Muscle layer of duodenum (tissue), 2 donors: Measurements from ENCODE around the gene FXYD7.

Experiments
- H3K27ac ChIP-seq: one replicate; pipeline ENCODE4 v1.7.0; 2013; ENCODE audit warnings: mild to moderate bottlenecking, low read length
- H3K27me3 ChIP-seq: one replicate; pipeline ENCODE4 v1.7.0; 2013; ENCODE audit warnings: low read depth, mild to moderate bottlenecking, control low read depth, low read length
- H3K36me3 ChIP-seq, 2 donors: one replicate each; pipeline ENCODE4 v1.7.0; 2013; ENCODE audit warnings: low read length in 2 of 2, control low read depth in 1 of 2, mild to moderate bottlenecking in 1 of 2; ENCODE audit not compliant: insufficient read depth in 2 of 2, control insufficient read depth in 1 of 2
- H3K4me1 ChIP-seq, 2 donors: one replicate each; pipeline ENCODE4 v1.7.0; 2013; ENCODE audit warnings: low read length in 2 of 2, mild to moderate bottlenecking in 2 of 2, control low read depth in 1 of 2, moderate library complexity in 1 of 2; ENCODE audit not compliant: insufficient read depth in 2 of 2, control insufficient read depth in 1 of 2
- H3K4me3 ChIP-seq, 2 donors: one replicate each; pipeline ENCODE4 v1.7.0; 2013; ENCODE audit warnings: low read length in 2 of 2, low read depth in 1 of 2, mild to moderate bottlenecking in 1 of 2
- H3K9me3 ChIP-seq, 2 donors: one replicate each; pipeline ENCODE4 v1.7.0; 2013; ENCODE audit warnings: low read length in 2 of 2, control low read depth in 1 of 2, mild to moderate bottlenecking in 1 of 2; ENCODE audit not compliant: control insufficient read depth in 1 of 2
- donor health status: healthy.

The FXYD7 gene

DNA sequence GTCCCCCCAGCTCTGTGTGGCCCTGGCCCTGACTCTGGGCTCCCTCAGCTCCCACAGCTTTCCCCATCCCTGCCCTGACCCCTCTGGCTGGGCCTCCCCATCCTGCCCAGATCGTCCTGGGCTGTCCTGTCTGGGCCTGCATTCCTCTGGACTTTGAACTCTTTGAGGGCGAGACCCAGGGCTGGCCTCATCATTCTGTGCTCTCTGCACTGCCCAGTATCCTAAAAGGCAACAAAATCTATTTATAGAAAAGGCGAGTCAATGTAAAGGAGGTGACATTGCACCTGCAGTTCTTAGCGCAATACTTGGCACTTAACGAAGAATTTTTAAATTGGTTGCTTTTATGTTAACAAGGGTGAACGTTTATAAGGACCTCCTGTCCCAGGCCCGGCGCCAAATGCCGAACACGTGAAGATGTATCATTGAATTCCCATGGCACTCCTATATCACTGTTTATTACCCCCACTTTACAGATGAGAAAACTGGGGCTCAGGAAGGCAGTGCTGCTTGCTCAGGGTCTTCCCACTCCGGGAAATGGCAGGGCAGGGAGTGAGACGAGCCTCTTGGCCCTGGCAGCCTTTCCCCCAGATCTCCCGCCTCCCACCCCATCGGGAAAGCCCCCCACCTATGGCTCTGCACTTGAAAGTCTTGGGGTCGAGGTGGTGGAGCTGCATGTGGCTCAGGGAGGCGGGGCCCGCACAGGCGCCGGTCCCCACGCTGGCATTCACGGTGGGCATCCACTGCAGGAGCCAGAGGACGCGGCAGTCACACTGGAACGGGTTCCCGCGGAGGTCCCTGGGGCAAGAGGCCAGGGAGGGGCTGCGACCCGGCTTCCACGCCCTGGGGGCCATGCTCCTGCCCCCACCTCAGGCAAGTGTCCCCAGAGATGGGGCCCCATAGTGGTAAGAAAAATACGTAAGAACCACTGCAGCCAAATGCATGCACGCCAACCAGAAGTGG lies 12.0 kb upstream of the FXYD7 start:
- Histone ChIP-seq H3K4me1 (peaks cover 0 to 9% of the 10 kb centered on the region in 2 donors), H3K36me3 (peaks cover 0 to 5% of the 10 kb centered on the region in 2 donors), H3K4me3 (no peak overlapping the region), H3K9me3 (no peaks in the 10 kb centered on the region), H3K27me3 (no peaks in the 10 kb centered on the region), H3K27ac (no peak overlapping the region)

DNA sequence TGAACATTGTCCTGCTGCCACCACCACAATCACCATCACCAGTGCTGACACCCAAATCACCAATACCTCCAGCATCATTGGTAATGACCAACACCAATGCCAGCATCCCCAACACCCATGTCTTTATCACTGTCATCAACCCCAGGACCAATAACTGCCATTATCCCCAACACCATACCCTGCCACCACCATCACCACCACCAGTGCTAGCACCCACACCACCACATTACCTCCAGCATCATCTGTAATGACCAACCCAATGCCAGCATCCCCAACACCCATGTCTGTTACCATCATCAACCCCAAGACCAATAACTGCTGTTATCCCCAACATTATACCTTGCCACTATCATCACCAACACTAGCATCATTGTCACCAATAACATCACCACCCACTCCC lies 10.8 kb upstream of the FXYD7 start:
- H3K4me1 ChIP-seq: peaks cover 0 to 9% of the 10 kb centered on the region in 2 donors
- H3K27me3 ChIP-seq: peaks cover 5% of the 10 kb centered on the region
- H3K9me3 ChIP-seq: no peaks in the 10 kb centered on the region
- H3K36me3 ChIP-seq: peaks cover 0 to 5% of the 10 kb centered on the region in 2 donors
- no peak overlapping the region for H3K27ac ChIP-seq
- H3K4me3 ChIP-seq: peak overlapping the region in 1 of 2 donors; percentile 38

- H3K27ac ChIP-seq: no peak overlapping the region
- peaks cover 0 to 5% of the 10 kb centered on the region in 2 donors for H3K36me3 ChIP-seq
- H3K4me3 ChIP-seq: peak overlapping the region in 1 of 2 donors; percentile 38
- H3K4me1 ChIP-seq: peaks cover 0 to 9% of the 10 kb centered on the region in 2 donors
- H3K9me3 ChIP-seq: no peaks in the 10 kb centered on the region
- H3K27me3 ChIP-seq: peaks cover 5% of the 10 kb centered on the region
Measured at GRCh38 chr19:35133826-35134225, 9.2 kb upstream of the FXYD7 start.

DNA sequence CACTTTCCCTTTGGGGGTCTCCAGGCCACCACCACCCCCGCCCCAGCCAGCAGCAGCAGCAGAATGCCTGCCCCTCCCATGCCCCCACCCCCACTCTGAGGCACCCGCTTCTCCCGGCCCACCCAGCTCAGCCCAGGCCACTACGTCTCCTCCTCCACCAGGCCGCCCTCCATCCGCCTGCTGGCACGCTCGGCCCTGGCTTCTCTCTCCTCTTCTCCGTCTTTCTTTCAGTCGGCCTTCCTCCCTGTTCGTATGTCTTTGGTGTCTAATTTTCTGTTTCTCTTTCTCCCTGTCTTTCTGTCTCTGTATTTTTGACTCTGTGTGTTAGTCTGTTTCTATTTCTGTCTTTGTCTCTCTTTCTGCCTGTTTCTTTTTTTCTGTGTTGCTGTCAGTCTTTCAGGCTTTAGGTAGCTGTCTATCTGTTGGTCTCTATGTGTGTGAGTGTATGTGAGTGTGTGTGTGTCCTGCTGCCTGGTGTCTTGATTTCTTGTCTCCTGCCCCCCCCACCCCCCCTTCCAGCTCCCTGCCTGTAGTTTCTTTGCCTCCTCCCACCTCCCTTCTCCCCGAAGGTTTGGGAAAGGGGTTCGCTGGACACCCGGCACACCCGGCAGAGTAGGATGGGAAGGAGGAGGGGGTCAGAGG lies 8.3 kb upstream of the FXYD7 start, which contains the start of gene LGI4:
TSS of gene LGI4 (minus strand) at position 459 of the 642 bp plus-strand sequence. CDS start at position 80, 379 bp downstream.
- no peak within 1 kb of the TSS for H3K27ac ChIP-seq
- H3K36me3 ChIP-seq: peaks cover 0 to 5% of the 10 kb centered on the region in 2 donors
- peaks cover 0 to 9% of the 10 kb centered on the region in 2 donors for H3K4me1 ChIP-seq
- H3K9me3 ChIP-seq: no peaks in the 10 kb centered on the region
- peak within 1 kb of the TSS in 1 of 2 donors; percentile 39 for H3K4me3 ChIP-seq
- H3K27me3 ChIP-seq: peaks cover 5% of the 10 kb centered on the region

- no peak overlapping the region for H3K27ac ChIP-seq
- peaks cover 5% of the 10 kb centered on the region for H3K27me3 ChIP-seq
- no peaks in the 10 kb centered on the region for H3K9me3 ChIP-seq
- H3K4me3 ChIP-seq: peak overlapping the region in 1 of 2 donors; percentile 39
- H3K36me3 ChIP-seq: peaks cover 0 to 5% of the 10 kb centered on the region in 2 donors
- peaks cover 0 to 9% of the 10 kb centered on the region in 2 donors for H3K4me1 ChIP-seq
Measured at GRCh38 chr19:35135389-35135909, 7.6 kb upstream of the FXYD7 start.

- Histone ChIP-seq H3K27me3 (peaks cover 5% of the 10 kb centered on the region), H3K36me3 (peaks cover 0 to 5% of the 10 kb centered on the region in 2 donors), H3K9me3 (no peaks in the 10 kb centered on the region), H3K4me1 (peaks cover 0 to 9% of the 10 kb centered on the region in 2 donors), H3K4me3 (no peak overlapping the region), H3K27ac (no peak overlapping the region)
Measured at GRCh38 chr19:35136231-35136630, 6.8 kb upstream of the FXYD7 start.

GRCh38 chr19:35136977-35137702 lies 5.9 kb upstream of the FXYD7 start:
- no peaks in the 10 kb centered on the region for H3K36me3 ChIP-seq
- no peak overlapping the region for H3K27ac ChIP-seq
- H3K27me3 ChIP-seq: peaks cover 7% of the 10 kb centered on the region
- H3K9me3 ChIP-seq: no peaks in the 10 kb centered on the region
- peaks cover 4 to 18% of the 10 kb centered on the region in 2 donors for H3K4me1 ChIP-seq
- H3K4me3 ChIP-seq: no peak overlapping the region

- Histone ChIP-seq H3K4me3 (peak within 1 kb of the TSS; percentile 48 to 57), H3K9me3 (no peaks in the 10 kb centered on the region), H3K27me3 (peaks cover 12% of the 10 kb centered on the region), H3K4me1 (peaks cover 7 to 25% of the 10 kb centered on the region in 2 donors), H3K36me3 (no peaks in the 10 kb centered on the region), H3K27ac (peak within 1 kb of the TSS; percentile 35)
Measured at GRCh38 chr19:35138305-35138892, 4.7 kb upstream of the FXYD7 start, which contains the start of gene FXYD1. TSS of gene FXYD1 (plus strand) at chr19:35138824. CDS start at chr19:35140080, 1,256 bp downstream.

DNA sequence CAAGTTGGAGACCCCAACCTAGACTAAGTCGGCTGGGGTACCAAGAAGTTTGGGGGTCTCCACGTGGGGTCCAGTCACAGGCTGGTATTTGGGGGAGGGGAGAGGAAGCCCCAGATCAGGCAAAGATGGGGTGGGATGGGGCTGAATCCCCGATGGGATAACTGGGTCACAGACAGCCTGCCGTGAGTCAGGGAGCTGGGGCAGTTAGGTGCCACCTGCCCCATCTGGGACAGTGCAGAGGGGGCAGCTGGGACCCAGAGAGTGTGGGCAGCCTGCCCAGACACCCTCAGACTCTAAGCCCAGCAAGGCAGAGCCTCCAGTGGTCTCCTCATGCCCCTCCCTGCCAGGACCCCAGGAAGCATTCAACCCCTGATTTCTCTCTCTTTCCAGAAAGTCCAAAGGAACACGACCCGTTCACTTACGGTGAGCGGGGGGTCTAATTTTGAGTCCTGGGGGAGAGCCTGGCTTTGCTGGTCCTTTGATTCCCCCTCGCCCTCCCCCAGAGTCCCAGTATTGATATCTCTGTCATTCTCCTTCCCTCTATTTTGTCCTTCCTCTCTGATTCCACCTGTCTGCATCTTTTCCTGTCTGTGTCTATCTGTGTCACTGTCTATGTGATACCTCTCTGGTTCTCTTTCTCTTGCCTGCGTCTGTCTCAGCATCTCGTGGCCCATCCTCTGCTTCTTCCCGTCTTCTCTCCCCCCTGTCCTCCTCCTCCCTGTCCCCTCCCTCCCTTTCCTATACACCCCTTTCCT lies 2.7 kb upstream of the FXYD7 start:
- Histone ChIP-seq H3K4me1 (peaks cover 7 to 21% of the 10 kb centered on the region in 2 donors), H3K27ac (peak overlapping the region; percentile 35), H3K9me3 (no peaks in the 10 kb centered on the region), H3K4me3 (peak overlapping the region; percentile 8 to 57), H3K27me3 (peaks cover 15% of the 10 kb centered on the region), H3K36me3 (no peaks in the 10 kb centered on the region)
